DMS53 treated with DMSO at 0.1 percent for 48 hours (cell line): ENCODE measurements around the gene NID2.

Experiments used
- DNase-seq: peaks from one replicate; lab custom pipeline; 2025; ENCODE audit not compliant: unreplicated experiment; lab: John Stamatoyannopoulos, UW

The NID2 gene

DNA sequence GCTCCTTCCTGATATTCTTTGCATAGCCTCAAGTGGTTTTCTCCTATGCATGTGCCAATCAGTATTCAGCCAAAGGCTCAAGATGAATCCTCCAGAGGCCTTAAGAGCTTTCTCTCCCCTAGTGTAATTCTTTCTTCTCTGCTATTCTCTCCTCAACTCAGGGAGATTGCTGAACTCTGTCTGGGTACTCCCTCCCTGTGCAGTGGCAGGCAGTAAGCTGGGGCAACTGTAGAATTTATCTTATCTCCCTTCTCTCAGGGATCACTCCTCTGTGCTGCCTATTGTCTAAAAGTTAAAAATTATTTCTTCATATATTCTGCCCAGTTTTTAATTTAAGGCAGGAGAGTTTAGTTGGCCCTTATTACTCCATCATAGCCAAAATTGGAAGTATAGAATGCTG, 108.0 kb downstream of the NID2 start:
- no peak for DNase-seq

- DNase-seq: no peak
Measured at GRCh38 chr14:51959928-51960327, 108.9 kb downstream of the NID2 start.

DNA sequence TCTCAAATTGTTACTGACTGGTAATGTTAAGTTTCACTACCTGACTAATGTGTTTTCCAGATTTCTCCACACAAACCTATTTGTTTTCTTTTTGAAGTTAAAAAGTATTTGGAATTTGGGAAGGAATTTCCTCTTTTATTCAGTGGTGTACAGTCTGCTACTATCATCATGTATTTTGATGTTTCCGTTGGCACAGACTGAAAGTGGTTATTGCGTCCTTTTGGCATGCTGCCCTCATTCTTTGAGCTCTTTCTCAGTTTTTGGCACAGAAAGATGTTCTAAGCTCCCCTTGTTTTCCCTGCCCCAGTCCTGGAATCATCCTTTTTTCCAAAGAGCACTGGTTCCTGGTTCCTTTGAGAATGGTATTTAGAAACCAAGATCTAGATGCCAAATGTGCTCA, 110.9 kb downstream of the NID2 start:
- DNase-seq: no peak
